T-helper 2 cell treated with Interferon-gamma antibody and Interleukin-4, amounts not matched to agents 100 ng/mL and 5 ng/mL, for 36 hours (primary cell): ENCODE measurements around the gene FAM131C. TPM values are rescaled to one million over a fixed set of nuclear protein-coding genes. Genes with fewer than 3 reads are reported as not detected.

Experiments used
- intact Hi-C: fragments of 100-400 bp; cut with micrococcal nuclease; formaldehyde crosslinking; loops from one replicate; pipeline ENCODE4 v1.15.1; 2023
- total RNA-seq: library from RNA; stranded (reverse); gene quantifications from 2 replicates; pipeline ENCODE4 v1.2.3, GENCODE V29; 2022

Gene FAM131C
- total RNA-seq, 1 donor from 2014 or later, result 0.45 TPM

- intact Hi-C loops, result no loop called here
Measured at GRCh38 chr1:16077406-16078245, 4.2 kb upstream of the FAM131C start.

GRCh38 chr1:16076865-16077238 lies 3.4 kb upstream of the FAM131C start:
- intact Hi-C loops, result no loop called here

- intact Hi-C loops, result no loop called here
Measured at GRCh38 chr1:16076031-16076864, 2.8 kb upstream of the FAM131C start.

- intact Hi-C loops, result no loop called here
Measured at GRCh38 chr1:16075337-16076030, 2.0 kb upstream of the FAM131C start.

GRCh38 chr1:16074217-16074616 lies 766 bp upstream of the FAM131C start:
- intact Hi-C loops, result loop anchor here (5.0 kb wide), 1 partner anchor 278 kb away; the partner anchor contains the start of gene FBXO42

- intact Hi-C loops, result loop anchor here (5.0 kb wide), 1 partner anchor 279 kb away; the partner anchor contains the start of gene FBXO42
Measured at GRCh38 chr1:16072616-16073484, 601 bp downstream of the FAM131C start.

GRCh38 chr1:16072095-16072494 lies 1.4 kb downstream of the FAM131C start:
- intact Hi-C loops, result loop anchor here (5.0 kb wide), 1 partner anchor 280 kb away; the partner anchor contains the start of gene FBXO42

- intact Hi-C loops, result loop anchor here (5.0 kb wide), 1 partner anchor 281 kb away; the partner anchor contains the start of gene FBXO42
Measured at GRCh38 chr1:16071614-16072013, 1.8 kb downstream of the FAM131C start.

- intact Hi-C loops, result loop anchor here (5.0 kb wide), 1 partner anchor 282 kb away; the partner anchor contains the start of gene FBXO42
Measured at GRCh38 chr1:16070640-16071355, 2.7 kb downstream of the FAM131C start.

- intact Hi-C loops, result no loop called here
Measured at GRCh38 chr1:16068356-16069270, 4.8 kb downstream of the FAM131C start.

GRCh38 chr1:16067933-16068332 lies 5.5 kb downstream of the FAM131C start:
- intact Hi-C loops, result no loop called here

- intact Hi-C loops, result no loop called here
Measured at GRCh38 chr1:16067127-16067768, 6.2 kb downstream of the FAM131C start.

- intact Hi-C loops, result no loop called here
Measured at GRCh38 chr1:16066245-16066644, 7.2 kb downstream of the FAM131C start.

- intact Hi-C loops, result no loop called here
Measured at GRCh38 chr1:16065269-16065576, 8.2 kb downstream of the FAM131C start.

- intact Hi-C loops, result no loop called here
Measured at GRCh38 chr1:16064536-16065268, 8.7 kb downstream of the FAM131C start.

- intact Hi-C loops, result no loop called here
Measured at GRCh38 chr1:16063921-16064320, 9.5 kb downstream of the FAM131C start.

GRCh38 chr1:16063226-16063829 lies 10.1 kb downstream of the FAM131C start:
- intact Hi-C loops, result no loop called here
